Adrenal gland (tissue), 12 donors: ENCODE results near the gene TRAPPC8. TPM values are rescaled to one million over a fixed set of nuclear protein-coding genes. Genes with fewer than 3 reads are reported as not detected.
A peak's percentile ranks its signal among the peaks of the same experiment; 100 is the strongest.

Experiments used
- DNase-seq, 7 donors: peaks; one replicate each; pipeline ENCODE4 v3.0.0-alpha.2; 2019 to 2020
- H3K27ac ChIP-seq, 5 donors: fragments of 200-600 bp; sonication (generic) in 4 of 5; 1 replicate in 3 of 5; 2 replicates in 2 of 5; pipeline versions ENCODE4 v1.5.1 to v1.8.0; 2016 to 2020; ENCODE audit warnings: mild to moderate bottlenecking in 1 of 5
- H3K27me3 ChIP-seq: fragments of 200-600 bp; 2 replicates; pipeline ENCODE4 v1.8.0; 2021
- H3K36me3 ChIP-seq, 2 donors: fragments of 200-600 bp; replicated peaks in 1 of 2; 1 replicate in 1 of 2; 2 replicates in 1 of 2; pipeline versions ENCODE4 v1.5.1 to v1.8.0; 2018 to 2022
- H3K4me1 ChIP-seq, 2 donors: fragments of 200-600 bp; replicated peaks in 1 of 2; 1 replicate in 1 of 2; 2 replicates in 1 of 2; pipeline versions ENCODE4 v1.5.1 to v1.8.0; 2018 to 2021
- H3K4me3 ChIP-seq, 4 donors: fragments of 200-600 bp; sonication (generic) in 3 of 4; one replicate each; pipeline ENCODE4 v1.5.1; 2016 to 2018
- H3K9me3 ChIP-seq, 3 donors: fragments of 200-600 bp; sonication (generic) in 1 of 3; replicated peaks in 1 of 3; 1 replicate in 2 of 3; 2 replicates in 1 of 3; pipeline versions ENCODE4 v1.5.1 to v1.8.0; 2016 to 2021
- POLR2A ChIP-seq, 2 donors: fragments of 450-650 bp; IDR thresholded peaks; one replicate each; pipeline ENCODE4 v1.6.1; 2017; ENCODE audit warnings: antibody characterized with exemption in 2 of 2, mild to moderate bottlenecking in 2 of 2, moderate library complexity in 1 of 2
- WGBS, 4 donors: extraction: QIAGEN DNeasy Blood & Tissue Kit in 2 of 4; methylation state at CpG; one replicate each; pipeline versions ENCODE4 v1.1.5 to v1.1.7; 2013 to 2017; 5-methylcytosine and 5-hydroxymethylcytosine counted together
- intact Hi-C, 2 donors: fragments of 100-400 bp; cut with DNase I; formaldehyde crosslinking; loops; one replicate each; pipeline versions ENCODE4 v1.14.1 to v1.15.0; 2022 to 2023
- polyA plus RNA-seq, 3 donors: library from polyadenylated mRNA; stranded (reverse); fragments of 200-250 nt in 2 of 3; fragments of 350-450 nt in 1 of 3; fragmentation: Illumina TruSeq in 1 of 3; extraction: RNeasy Lipid Tissue Mini Kit (QIAGEN cat#74804) in 1 of 3; gene quantifications; one replicate each; pipeline ENCODE4 v1.2.3, GENCODE V29; 2013 to 2014
- total RNA-seq, 9 donors: library from RNA; depleted of rRNA in 4 of 9; stranded (reverse); fragments of >200 nt in 4 of 9; fragments of 120-200 nt in 1 of 9; fragmentation: NEBNext Ultra II Directional in 1 of 9; extraction: Animal tissue kit (Norgen Biotek cat#: 25700) in 1 of 9; gene quantifications; one replicate each; pipeline versions ENCODE4 v1.1.0 to v1.2.4, GENCODE V29; 2013 to 2023
- TF ChIP-seq, protein P1 (sequence below), 6 experiments: fragments of 450-650 bp in 4 of 6; fragments of 200-600 bp in 2 of 6; sonication (generic) in 1 of 6; IDR thresholded peaks; 1 replicate in 5 of 6; 2 replicates in 1 of 6; pipeline versions ENCODE4 v1.5.1 to v1.8.0; 2016 to 2021; ENCODE audit warnings: antibody characterized with exemption in 6 of 6, mild to moderate bottlenecking in 2 of 6, moderate library complexity in 1 of 6
- donor health status: healthy with polysubstance abuse.
- donor health status: Bipolar disorder and iron deficiency.
- donor health status: DM: yes; HTN: yes; CAD: no.
- donor health status: DM: no; HTN: no; CAD: no.
- donor health status: DM: no; HTN: no; CAD: no.
- donor health status: DM: yes; HTN: yes; CAD: no.

The TRAPPC8 gene
- total and polyA plus RNA-seq, 12 donors, result 12.8 to 69.6 (median 43.1) TPM

DNA sequence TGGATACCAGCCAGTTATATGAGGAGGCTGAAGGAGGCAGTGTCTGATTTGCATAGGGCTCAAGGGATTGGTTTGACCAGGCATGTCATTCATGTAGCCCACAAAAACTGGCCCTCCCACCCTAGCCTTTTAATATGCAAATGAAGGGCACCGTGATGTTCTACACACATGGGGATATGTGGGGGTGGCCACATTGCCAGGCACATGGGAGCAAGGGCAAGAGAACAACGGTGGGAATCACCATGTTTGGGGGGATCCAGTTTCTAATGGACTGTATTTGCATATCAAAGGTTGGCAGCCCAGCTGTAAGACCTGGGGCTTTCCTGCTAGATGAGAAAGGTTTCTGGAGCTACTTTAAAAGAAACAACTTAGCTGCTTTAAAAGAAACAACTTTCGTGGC is 117.2 kb downstream of the TRAPPC8 start:
- Histone ChIP-seq H3K4me3 (no peak overlapping the region), H3K36me3 (peaks cover 0 to 3% of the 10 kb centered on the region in 2 donors), H3K9me3 (no peaks in the 10 kb centered on the region), H3K27ac (no peak overlapping the region), H3K4me1 (no peaks in the 10 kb centered on the region), H3K27me3 (no peaks in the 10 kb centered on the region)
- intact Hi-C loops, result loop anchor here in 1 of 2 donors (10.0 kb wide), 1 partner anchor 271 kb away; no protein-coding TSS in a partner anchor
- DNase-seq, result no peak
- WGBS, 4 donors, result 47 to 72% (median 55%) methylated on average over 3 of the region's 3 CpGs
- TF ChIP-seq, protein P1, sequence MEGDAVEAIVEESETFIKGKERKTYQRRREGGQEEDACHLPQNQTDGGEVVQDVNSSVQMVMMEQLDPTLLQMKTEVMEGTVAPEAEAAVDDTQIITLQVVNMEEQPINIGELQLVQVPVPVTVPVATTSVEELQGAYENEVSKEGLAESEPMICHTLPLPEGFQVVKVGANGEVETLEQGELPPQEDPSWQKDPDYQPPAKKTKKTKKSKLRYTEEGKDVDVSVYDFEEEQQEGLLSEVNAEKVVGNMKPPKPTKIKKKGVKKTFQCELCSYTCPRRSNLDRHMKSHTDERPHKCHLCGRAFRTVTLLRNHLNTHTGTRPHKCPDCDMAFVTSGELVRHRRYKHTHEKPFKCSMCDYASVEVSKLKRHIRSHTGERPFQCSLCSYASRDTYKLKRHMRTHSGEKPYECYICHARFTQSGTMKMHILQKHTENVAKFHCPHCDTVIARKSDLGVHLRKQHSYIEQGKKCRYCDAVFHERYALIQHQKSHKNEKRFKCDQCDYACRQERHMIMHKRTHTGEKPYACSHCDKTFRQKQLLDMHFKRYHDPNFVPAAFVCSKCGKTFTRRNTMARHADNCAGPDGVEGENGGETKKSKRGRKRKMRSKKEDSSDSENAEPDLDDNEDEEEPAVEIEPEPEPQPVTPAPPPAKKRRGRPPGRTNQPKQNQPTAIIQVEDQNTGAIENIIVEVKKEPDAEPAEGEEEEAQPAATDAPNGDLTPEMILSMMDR (IDR thresholded peaks at IDR 0.05), result no peak
- no peak for TF ChIP-seq POLR2A (IDR thresholded peaks at IDR 0.05)

DNA sequence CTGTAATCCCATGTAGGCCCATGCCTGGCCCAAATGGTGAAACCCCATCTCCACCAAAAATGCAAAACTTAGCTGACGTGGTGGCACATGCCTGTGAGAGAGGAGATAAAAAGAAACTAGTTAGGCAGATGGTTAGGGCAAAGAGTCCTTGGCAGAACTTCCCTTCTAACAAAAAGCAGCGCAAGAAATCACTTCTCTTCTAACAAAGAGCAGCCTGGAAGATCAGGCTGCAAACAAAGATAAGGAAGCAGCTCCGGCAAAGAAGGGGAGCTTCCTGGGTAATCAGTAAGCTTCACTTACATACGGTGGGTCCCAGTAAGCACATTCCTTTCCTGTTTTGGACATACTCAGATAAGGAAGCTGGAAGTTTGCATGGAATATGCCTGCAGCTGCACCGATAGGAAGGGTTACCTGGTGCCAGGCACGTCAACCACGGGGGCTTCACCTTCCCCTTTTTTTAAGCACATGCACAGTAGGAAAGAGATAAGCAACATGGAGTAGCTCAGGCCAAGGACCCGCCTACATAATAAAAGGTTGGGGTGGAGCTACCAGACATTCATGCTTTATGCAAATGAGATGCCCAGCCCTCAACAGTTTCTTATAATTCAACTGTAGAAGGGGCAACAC is 121.3 kb downstream of the TRAPPC8 start:
- intact Hi-C loops, result loop anchor here (5.0 to 10.0 kb wide), 2 partner anchors 267 to 269 kb away; no protein-coding TSS in a partner anchor
- 45 to 57% (median 55%) methylated on average over 8 of the region's 8 CpGs for WGBS, 4 donors
- no peaks in the 10 kb centered on the region for H3K36me3 ChIP-seq

DNA sequence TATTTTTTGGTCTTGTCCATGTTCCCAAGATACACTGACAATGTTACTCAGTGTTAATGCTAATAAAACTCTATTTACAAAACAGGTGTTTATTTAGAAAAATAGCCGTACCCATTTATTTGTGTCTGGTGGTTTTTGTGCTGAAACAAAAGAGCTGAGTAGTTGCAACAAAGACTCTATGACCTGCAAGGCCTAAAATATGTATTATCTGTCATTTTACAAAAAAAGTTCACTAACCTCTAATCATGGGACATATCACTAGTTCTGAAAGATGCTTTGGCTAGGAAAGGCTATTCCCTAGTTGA is 123.1 kb downstream of the TRAPPC8 start:
- no peak for TF ChIP-seq POLR2A (IDR thresholded peaks at IDR 0.05)
- TF ChIP-seq, protein P1 (IDR thresholded peaks at IDR 0.05), result no peak
- intact Hi-C loops, result loop anchor here (5.0 to 10.0 kb wide), 2 partner anchors 265 to 268 kb away; no protein-coding TSS in a partner anchor
- H3K36me3 ChIP-seq, result no peaks in the 10 kb centered on the region
- no peak overlapping the region for H3K27ac ChIP-seq
- no peaks in the 10 kb centered on the region for H3K4me1 ChIP-seq
- WGBS, 4 donors, result 85 to 95% (median 89%) methylated on average over 1 of the region's 1 CpG
- H3K9me3 ChIP-seq, result no peaks in the 10 kb centered on the region
- H3K27me3 ChIP-seq, result no peaks in the 10 kb centered on the region
- no peak for DNase-seq
- H3K4me3 ChIP-seq, result no peak overlapping the region

More for the DNA sequence above, 121.3 kb downstream of the TRAPPC8 start:
- Histone ChIP-seq H3K9me3 (no peaks in the 10 kb centered on the region), H3K4me3 (no peak overlapping the region), H3K27ac (no peak overlapping the region), H3K4me1 (no peaks in the 10 kb centered on the region), H3K27me3 (no peaks in the 10 kb centered on the region)
- DNase-seq, result no peak
- no peak for TF ChIP-seq POLR2A (IDR thresholded peaks at IDR 0.05)
- TF ChIP-seq, protein P1 (IDR thresholded peaks at IDR 0.05), result no peak

DNA sequence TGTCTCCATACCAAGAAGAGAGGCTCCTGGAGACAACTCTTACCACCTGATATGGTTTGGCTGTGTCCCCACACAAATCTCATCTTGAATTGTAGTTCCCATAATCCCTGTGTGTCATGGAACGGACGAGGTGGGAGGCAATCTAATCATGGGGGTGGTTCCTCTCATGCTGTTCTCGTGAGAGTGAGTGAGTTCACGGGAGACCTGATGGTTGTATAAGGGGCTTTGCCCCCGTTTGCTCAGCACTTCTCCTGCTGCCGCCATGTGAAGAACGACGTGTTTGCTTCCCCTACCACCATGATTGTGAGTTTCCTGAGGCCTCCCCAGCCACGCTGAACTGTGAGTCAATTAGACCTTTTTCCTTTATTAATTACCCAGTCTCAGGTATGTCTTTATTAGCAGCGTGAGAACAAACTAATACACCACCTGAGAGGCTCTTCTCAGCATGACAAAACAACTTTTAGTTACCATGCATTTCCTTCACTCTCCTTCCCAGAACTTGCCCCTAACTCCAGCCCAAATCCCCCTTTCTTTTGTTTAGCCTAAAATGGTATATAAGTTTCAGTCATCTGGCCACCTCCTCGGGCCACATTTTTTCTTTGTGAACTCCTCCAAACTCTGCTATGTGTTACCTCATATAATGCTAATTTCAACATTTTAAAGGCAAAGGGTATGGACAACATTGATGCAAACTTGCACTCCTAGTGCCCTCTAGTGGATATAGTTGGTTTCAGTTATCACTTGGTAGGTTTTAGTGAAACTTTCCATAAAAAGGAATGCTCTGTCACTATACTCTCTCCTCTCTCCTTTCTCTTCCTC is 123.6 kb downstream of the TRAPPC8 start:
- Histone ChIP-seq H3K27ac (no peak overlapping the region), H3K36me3 (no peaks in the 10 kb centered on the region), H3K27me3 (no peaks in the 10 kb centered on the region), H3K4me3 (no peak overlapping the region), H3K9me3 (no peaks in the 10 kb centered on the region), H3K4me1 (no peaks in the 10 kb centered on the region)
- intact Hi-C loops, result no loop called here
- TF ChIP-seq POLR2A (IDR thresholded peaks at IDR 0.05), result no peak
- TF ChIP-seq, protein P1 (IDR thresholded peaks at IDR 0.05), result peak; percentile 69 to 78 (median 74)
- DNase-seq, result no peak
- WGBS, 4 donors, result 54 to 66% (median 64%) methylated on average over 9 to 11 of the region's 11 CpGs
